Adrenal gland (tissue), 12 donors: ENCODE results near the gene SSH2. TPM values are rescaled to one million over a fixed set of nuclear protein-coding genes. Genes with fewer than 3 reads are reported as not detected.
A peak's percentile ranks its signal among the peaks of the same experiment; 100 is the strongest.

Experiments used
- DNase-seq, 7 donors: peaks; one replicate each; pipeline ENCODE4 v3.0.0-alpha.2; 2019 to 2020
- H3K27ac ChIP-seq, 5 donors: fragments of 200-600 bp; sonication (generic) in 4 of 5; 1 replicate in 3 of 5; 2 replicates in 2 of 5; pipeline versions ENCODE4 v1.5.1 to v1.8.0; 2016 to 2020; ENCODE audit warnings: mild to moderate bottlenecking in 1 of 5
- H3K27me3 ChIP-seq: fragments of 200-600 bp; 2 replicates; pipeline ENCODE4 v1.8.0; 2021
- H3K36me3 ChIP-seq, 2 donors: fragments of 200-600 bp; replicated peaks in 1 of 2; 1 replicate in 1 of 2; 2 replicates in 1 of 2; pipeline versions ENCODE4 v1.5.1 to v1.8.0; 2018 to 2022
- H3K4me1 ChIP-seq, 2 donors: fragments of 200-600 bp; replicated peaks in 1 of 2; 1 replicate in 1 of 2; 2 replicates in 1 of 2; pipeline versions ENCODE4 v1.5.1 to v1.8.0; 2018 to 2021
- H3K4me3 ChIP-seq, 4 donors: fragments of 200-600 bp; sonication (generic) in 3 of 4; one replicate each; pipeline ENCODE4 v1.5.1; 2016 to 2018
- H3K9me3 ChIP-seq, 3 donors: fragments of 200-600 bp; sonication (generic) in 1 of 3; replicated peaks in 1 of 3; 1 replicate in 2 of 3; 2 replicates in 1 of 3; pipeline versions ENCODE4 v1.5.1 to v1.8.0; 2016 to 2021
- CTCF ChIP-seq, 6 experiments: fragments of 450-650 bp in 4 of 6; fragments of 200-600 bp in 2 of 6; sonication (generic) in 1 of 6; IDR thresholded peaks; 1 replicate in 5 of 6; 2 replicates in 1 of 6; pipeline versions ENCODE4 v1.5.1 to v1.8.0; 2016 to 2021; ENCODE audit warnings: antibody characterized with exemption in 6 of 6, mild to moderate bottlenecking in 2 of 6, moderate library complexity in 1 of 6
- POLR2A ChIP-seq, 2 donors: fragments of 450-650 bp; IDR thresholded peaks; one replicate each; pipeline ENCODE4 v1.6.1; 2017; ENCODE audit warnings: antibody characterized with exemption in 2 of 2, mild to moderate bottlenecking in 2 of 2, moderate library complexity in 1 of 2
- WGBS, 4 donors: extraction: QIAGEN DNeasy Blood & Tissue Kit in 2 of 4; methylation state at CpG; one replicate each; pipeline versions ENCODE4 v1.1.5 to v1.1.7; 2013 to 2017; 5-methylcytosine and 5-hydroxymethylcytosine counted together
- intact Hi-C, 2 donors: fragments of 100-400 bp; cut with DNase I; formaldehyde crosslinking; loops; one replicate each; pipeline versions ENCODE4 v1.14.1 to v1.15.0; 2022 to 2023
- polyA plus RNA-seq, 3 donors: library from polyadenylated mRNA; stranded (reverse); fragments of 200-250 nt in 2 of 3; fragments of 350-450 nt in 1 of 3; fragmentation: Illumina TruSeq in 1 of 3; extraction: RNeasy Lipid Tissue Mini Kit (QIAGEN cat#74804) in 1 of 3; gene quantifications; one replicate each; pipeline ENCODE4 v1.2.3, GENCODE V29; 2013 to 2014
- total RNA-seq, 9 donors: library from RNA; depleted of rRNA in 4 of 9; stranded (reverse); fragments of >200 nt in 4 of 9; fragments of 120-200 nt in 1 of 9; fragmentation: NEBNext Ultra II Directional in 1 of 9; extraction: Animal tissue kit (Norgen Biotek cat#: 25700) in 1 of 9; gene quantifications; one replicate each; pipeline versions ENCODE4 v1.1.0 to v1.2.4, GENCODE V29; 2013 to 2023
- donor health status: healthy with polysubstance abuse.
- donor health status: Bipolar disorder and iron deficiency.
- donor health status: DM: yes; HTN: yes; CAD: no.
- donor health status: DM: no; HTN: no; CAD: no.
- donor health status: DM: no; HTN: no; CAD: no.
- donor health status: DM: yes; HTN: yes; CAD: no.

Gene SSH2
- total and polyA plus RNA-seq, 12 donors, result 7.6 to 35.8 (median 20.8) TPM

DNA sequence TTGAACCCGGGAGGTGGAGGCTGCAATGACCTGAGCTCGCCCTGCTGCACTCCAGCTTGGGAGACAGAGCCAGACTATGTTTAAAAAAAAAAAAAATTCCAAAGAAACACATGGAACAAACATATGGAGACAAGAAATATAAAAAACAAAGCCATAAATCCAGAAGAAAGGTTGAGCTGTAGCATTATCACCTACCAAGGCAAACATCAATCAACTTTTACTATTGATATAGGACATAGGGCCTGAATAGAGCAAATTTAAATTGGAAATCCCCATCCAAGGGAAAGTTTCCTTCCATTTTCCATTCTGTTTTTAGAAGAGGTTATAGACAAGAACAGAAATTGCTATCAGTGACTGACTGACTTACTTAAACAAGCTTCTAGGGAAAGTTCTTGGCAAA, 56.6 kb downstream of the SSH2 start:
- no peaks in the 10 kb centered on the region for H3K9me3 ChIP-seq
- no peaks in the 10 kb centered on the region for H3K36me3 ChIP-seq
- H3K4me1 ChIP-seq, result peaks cover 0 to 16% of the 10 kb centered on the region in 2 donors
- intact Hi-C loops, result no loop called here
- 92 to 100% (median 97%) methylated on average over 2 of the region's 2 CpGs for WGBS, 4 donors
- no peak for DNase-seq
- no peak overlapping the region for H3K4me3 ChIP-seq
- TF ChIP-seq POLR2A (IDR thresholded peaks at IDR 0.05) (no peak), CTCF (IDR thresholded peaks at IDR 0.05) (no peak)
- H3K27ac ChIP-seq, result no peak overlapping the region
- no peaks in the 10 kb centered on the region for H3K27me3 ChIP-seq

GRCh38 chr17:29870836-29871465, 59.1 kb downstream of the SSH2 start:
- no peaks in the 10 kb centered on the region for H3K36me3 ChIP-seq

DNA sequence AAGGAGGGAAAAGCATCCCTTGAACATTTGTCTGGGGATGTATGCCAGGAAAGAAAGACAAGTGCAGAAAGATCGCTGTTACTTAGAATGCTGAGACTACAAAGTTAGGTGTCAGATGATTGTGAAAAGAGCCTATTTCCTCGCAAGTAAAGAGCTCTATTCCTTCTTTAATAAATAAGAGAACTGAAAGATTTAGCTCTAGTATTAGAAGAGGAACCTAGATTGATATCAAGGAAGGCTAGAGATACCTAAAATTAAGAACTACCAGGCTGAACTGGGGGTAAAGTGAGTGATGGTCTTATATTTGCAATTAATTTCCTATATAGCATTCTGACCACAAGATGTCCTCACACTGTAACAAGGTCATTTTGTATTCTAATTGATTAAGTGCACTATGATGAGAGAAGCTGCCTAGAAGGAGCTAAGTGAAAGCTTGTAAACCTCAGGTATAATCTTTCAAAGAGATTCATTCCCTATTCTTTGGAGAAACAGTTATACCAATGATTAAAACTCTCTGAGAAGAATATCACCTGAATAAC, 62.3 kb downstream of the SSH2 start:
- no peaks in the 10 kb centered on the region for H3K9me3 ChIP-seq
- H3K4me1 ChIP-seq, result peaks cover 0 to 16% of the 10 kb centered on the region in 2 donors
- H3K27ac ChIP-seq, result no peak overlapping the region
- no peak overlapping the region for H3K4me3 ChIP-seq
- no peak for DNase-seq
- 73 to 86% (median 78%) methylated on average over 2 of the region's 2 CpGs for WGBS, 4 donors
- H3K36me3 ChIP-seq, result no peaks in the 10 kb centered on the region
- TF ChIP-seq POLR2A (IDR thresholded peaks at IDR 0.05) (no peak), CTCF (IDR thresholded peaks at IDR 0.05) (peak in 1 of 6 experiments; percentile 26)
- H3K27me3 ChIP-seq, result no peaks in the 10 kb centered on the region
- intact Hi-C loops, result no loop called here

More at GRCh38 chr17:29870836-29871465, 59.1 kb downstream of the SSH2 start:
- Histone ChIP-seq H3K9me3 (no peaks in the 10 kb centered on the region), H3K4me1 (peaks cover 0 to 16% of the 10 kb centered on the region in 2 donors), H3K27ac (no peak overlapping the region), H3K27me3 (no peaks in the 10 kb centered on the region), H3K4me3 (no peak overlapping the region)
- intact Hi-C loops, result no loop called here
- WGBS, 4 donors, result 76 to 88% (median 83%) methylated on average over 1 of the region's 1 CpG
- no peak for DNase-seq
- no peak for TF ChIP-seq POLR2A (IDR thresholded peaks at IDR 0.05)
- no peak for TF ChIP-seq CTCF (IDR thresholded peaks at IDR 0.05)

GRCh38 chr17:29866746-29867404, 63.2 kb downstream of the SSH2 start:
- DNase-seq, result no peak
- no peaks in the 10 kb centered on the region for H3K9me3 ChIP-seq
- H3K36me3 ChIP-seq, result no peaks in the 10 kb centered on the region
- intact Hi-C loops, result no loop called here
- TF ChIP-seq CTCF (IDR thresholded peaks at IDR 0.05) (no peak), POLR2A (IDR thresholded peaks at IDR 0.05) (no peak)
- no peaks in the 10 kb centered on the region for H3K27me3 ChIP-seq
- H3K4me3 ChIP-seq, result no peak overlapping the region
- no peak overlapping the region for H3K27ac ChIP-seq
- WGBS, 4 donors, result 84 to 93% (median 91%) methylated on average over 5 of the region's 5 CpGs
- H3K4me1 ChIP-seq, result peaks cover 0 to 12% of the 10 kb centered on the region in 2 donors
